GM12874 (cell line): ENCODE data around the gene TMEM209.

ENCODE experiments used
- TF ChIP-seq, protein P1 (sequence below): IDR thresholded peaks from 2 replicates; pipeline ENCODE4 v1.5.1; 2011; ENCODE audit warnings: low read depth, mild to moderate bottlenecking, control low read depth, low read length, moderate library complexity; ENCODE audit not compliant: insufficient read depth

The TMEM209 gene

DNA sequence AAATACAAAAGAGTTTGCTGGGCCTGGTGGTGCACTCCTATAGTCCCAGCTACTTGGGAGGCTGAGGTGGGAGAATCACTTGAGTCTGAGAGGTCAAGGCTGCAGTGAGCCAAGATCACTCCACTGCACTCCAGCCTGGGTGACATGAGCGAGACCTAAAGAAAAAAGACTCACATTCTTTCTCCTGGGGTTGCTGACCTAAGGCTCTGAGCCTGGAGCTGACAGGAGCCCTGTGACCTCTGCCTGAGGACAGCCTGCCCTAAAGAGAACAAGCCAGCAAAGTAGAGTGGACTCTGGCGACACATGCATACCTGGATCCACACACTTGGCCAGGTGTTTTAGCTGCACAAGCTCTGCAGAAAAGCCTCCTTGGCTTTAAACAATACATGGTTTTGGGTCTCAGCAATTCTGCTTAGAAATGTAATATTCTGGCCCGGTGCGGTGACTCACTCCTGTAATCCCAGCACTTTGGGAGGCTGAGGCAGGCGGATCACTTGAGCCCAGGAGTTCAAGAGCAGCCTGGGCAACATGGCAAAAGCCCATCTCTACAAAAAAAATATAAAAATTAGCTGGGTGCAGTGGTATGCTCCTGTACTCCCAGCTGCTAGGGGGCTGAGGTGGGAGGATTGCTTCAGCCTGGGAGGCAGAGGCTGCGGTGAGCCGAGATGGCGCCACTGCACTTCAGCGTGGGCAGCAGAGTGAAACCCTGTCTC lies 58.4 kb downstream of the TMEM209 start:
- TF ChIP-seq, protein P1, sequence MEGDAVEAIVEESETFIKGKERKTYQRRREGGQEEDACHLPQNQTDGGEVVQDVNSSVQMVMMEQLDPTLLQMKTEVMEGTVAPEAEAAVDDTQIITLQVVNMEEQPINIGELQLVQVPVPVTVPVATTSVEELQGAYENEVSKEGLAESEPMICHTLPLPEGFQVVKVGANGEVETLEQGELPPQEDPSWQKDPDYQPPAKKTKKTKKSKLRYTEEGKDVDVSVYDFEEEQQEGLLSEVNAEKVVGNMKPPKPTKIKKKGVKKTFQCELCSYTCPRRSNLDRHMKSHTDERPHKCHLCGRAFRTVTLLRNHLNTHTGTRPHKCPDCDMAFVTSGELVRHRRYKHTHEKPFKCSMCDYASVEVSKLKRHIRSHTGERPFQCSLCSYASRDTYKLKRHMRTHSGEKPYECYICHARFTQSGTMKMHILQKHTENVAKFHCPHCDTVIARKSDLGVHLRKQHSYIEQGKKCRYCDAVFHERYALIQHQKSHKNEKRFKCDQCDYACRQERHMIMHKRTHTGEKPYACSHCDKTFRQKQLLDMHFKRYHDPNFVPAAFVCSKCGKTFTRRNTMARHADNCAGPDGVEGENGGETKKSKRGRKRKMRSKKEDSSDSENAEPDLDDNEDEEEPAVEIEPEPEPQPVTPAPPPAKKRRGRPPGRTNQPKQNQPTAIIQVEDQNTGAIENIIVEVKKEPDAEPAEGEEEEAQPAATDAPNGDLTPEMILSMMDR: no peak

DNA sequence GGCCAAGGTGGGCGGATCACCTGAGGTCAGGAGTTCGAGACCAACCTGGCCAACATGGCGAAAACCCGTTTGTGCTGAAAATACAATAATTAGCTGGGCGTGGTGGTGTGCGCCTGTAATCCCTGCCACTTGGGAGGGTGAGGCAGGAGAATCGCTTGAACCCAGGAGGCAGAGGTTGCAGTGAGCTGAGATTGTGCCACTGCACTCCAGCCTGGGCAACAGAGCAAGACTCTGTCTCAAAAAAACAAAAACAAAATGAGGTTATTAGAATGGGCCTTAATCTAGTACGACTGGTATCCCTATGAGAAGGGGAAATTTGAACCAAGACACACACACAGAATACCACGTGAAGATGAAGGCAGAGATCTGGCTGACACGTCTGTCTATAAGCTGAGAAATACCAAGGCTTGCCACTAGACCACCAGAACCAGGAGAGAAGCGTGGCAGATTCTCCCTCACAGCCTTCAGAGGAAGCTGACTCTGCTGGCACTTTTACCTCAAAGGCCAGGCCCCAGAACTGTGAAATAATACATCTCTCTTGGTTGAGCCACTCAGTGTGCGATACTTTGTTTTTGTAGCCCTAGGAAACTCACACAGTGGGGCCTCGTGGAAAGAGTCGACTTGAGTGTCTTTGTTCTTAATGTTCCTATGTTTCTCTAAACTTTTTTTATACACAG lies 59.6 kb downstream of the TMEM209 start:
- TF ChIP-seq, protein P1: no peak

DNA sequence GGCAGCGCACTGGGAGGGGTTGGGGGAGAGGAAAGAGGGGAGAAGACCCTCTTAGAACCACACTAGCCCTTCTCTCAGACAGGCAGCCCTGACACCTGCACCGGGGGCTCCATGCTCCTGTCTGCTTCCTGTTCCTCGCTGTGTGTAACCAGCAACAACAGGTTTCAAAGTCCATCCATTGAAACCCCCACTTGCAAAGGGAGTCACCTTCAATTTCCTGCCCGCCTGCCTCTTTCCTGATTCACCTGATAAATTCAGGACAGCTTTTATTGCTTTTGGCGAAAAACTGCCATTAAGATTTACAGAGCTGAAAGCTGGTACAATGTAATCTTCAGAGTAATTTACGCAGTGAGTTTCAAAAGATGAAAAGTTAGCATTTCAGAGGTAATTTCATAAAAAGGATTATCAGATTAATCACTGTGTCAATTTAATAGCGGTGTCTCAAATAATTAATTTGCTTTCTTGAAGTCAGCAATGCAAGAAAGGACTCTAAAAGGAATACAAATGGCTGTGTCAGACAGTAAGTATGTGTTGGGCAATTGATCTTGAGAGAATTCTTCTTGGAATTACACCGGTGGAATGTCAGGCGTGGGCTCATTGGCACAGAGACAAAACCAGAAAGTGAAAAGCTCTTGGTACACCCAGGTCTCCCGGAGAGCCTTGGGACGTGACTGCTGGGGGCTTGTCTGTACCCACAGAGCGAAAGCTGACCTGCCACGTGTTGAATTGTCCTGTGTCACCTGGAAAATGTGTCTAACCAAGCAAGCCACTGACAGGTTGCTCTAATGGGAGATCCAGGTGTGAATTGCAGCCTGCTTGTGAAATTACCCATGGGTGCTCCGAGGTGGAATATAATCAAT lies 60.7 kb downstream of the TMEM209 start:
- TF ChIP-seq, protein P1: no peak

DNA sequence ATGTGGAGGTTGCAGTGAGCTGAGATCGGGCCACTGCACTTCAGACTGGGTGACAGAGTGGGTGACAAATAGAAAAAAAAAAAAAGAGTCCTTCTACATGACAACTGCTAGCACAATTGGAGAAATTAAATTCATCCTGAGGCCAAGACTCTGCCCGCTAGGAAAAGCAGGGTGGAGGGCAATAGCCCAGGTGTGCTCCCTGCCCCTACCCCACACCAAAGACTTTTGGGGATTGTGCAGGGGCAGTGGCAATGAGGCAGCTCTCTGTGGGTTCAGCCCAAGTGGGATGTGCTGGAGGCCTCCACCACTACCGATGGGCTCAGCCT lies 61.3 kb downstream of the TMEM209 start:
- TF ChIP-seq, protein P1: no peak

DNA sequence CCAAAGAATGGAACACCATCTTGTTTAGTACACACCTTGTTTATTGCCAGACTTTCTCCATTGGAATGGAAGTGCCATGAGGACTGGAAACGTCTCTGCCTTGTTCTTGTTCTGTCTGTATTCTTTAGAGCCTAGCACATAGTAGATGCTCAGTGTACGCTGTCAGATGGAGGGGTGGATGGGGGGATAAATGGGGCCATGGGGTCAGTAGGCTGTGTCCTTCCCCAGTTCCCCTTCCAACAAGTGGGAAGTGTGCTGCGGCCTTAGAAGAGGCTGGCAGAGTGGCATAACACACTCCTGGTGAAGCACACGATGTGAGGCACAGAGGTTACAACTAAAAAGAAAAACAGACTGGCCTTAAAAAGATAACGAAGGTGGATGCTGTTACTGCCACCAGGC lies 61.9 kb downstream of the TMEM209 start:
- TF ChIP-seq, protein P1: no peak

DNA sequence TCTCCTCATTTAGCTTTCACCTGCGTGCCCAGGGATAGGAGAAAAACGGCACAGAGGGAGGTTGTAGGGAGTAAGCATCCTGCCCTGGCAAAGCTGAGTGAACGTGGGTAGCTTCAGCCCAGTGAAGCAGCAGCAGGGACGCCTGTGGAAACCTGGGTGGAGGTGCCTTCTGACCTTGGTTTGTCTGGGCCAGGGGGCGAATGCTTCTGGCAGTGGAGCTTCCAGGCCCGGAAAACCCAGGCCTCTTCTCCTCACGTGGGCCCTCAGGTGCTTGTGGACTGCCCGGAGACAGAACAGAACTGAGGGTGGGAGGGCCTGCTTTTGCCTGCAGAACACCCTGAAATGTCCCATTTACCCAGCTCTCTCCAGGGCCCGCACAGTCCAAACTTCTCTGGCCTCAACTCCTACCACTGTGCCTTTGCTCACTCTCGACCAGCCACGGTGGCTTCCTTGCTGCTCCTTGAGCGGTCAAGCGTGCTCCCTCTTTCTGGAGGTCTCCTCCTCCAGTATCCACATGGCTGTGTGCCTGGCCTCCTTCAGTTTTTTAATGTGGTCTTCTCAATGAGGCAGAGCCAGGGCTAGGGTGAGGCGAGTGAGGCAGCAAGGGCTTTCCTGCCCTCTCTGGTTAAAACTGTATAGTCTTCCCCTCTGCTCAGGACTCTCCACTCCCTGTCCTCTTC lies 62.4 kb downstream of the TMEM209 start:
- TF ChIP-seq, protein P1: no peak
